DND-41 (cell line): ENCODE results near the gene SHISA6.

ENCODE experiments used
- ATAC-seq: fragments of 200-7000 bp; cut with Tn5 transposase; 3 replicates; pipeline ENCODE4 v1.9.1; 2021; ENCODE audit warnings: low read depth; ENCODE audit not compliant: insufficient read depth
- DNase-seq: peaks from one replicate; pipeline ENCODE4 v3.0.0-alpha.2; 2020
- H2AFZ ChIP-seq: 2 replicates; pipeline ENCODE4 v1.6.0; 2012; ENCODE audit warnings: low read depth, low read length
- H3K27ac ChIP-seq: 2 replicates; pipeline ENCODE4 v1.5.1; 2012; ENCODE audit warnings: low read length, inconsistent platforms
- H3K27me3 ChIP-seq: fragments of 200-600 bp; sonication (generic); 2 replicates; pipeline ENCODE4 v1.6.0; 2012; ENCODE audit warnings: low read length, mild to moderate bottlenecking, inconsistent platforms; ENCODE audit not compliant: insufficient read depth, poor library complexity
- H3K36me3 ChIP-seq: 2 replicates; pipeline ENCODE4 v1.5.1; 2012; ENCODE audit warnings: low read length, inconsistent platforms; ENCODE audit not compliant: insufficient read depth
- H3K4me1 ChIP-seq: 2 replicates; pipeline ENCODE4 v1.5.1; 2012; ENCODE audit warnings: mild to moderate bottlenecking, low read length; ENCODE audit not compliant: insufficient read depth
- H3K4me2 ChIP-seq: 2 replicates; pipeline ENCODE4 v1.6.0; 2012; ENCODE audit warnings: mild to moderate bottlenecking, moderate library complexity, low read length, inconsistent platforms; ENCODE audit not compliant: insufficient read depth
- H3K4me3 ChIP-seq, 2 experiments: fragments of 200-600 bp in 1 of 2; shearing (Covaris generic) in 1 of 2; 2 replicates each; pipeline ENCODE4 v1.5.1; 2012 to 2016; ENCODE audit warnings: inconsistent platforms in 2 of 2, low read length in 2 of 2, mild to moderate bottlenecking in 2 of 2, low read depth in 1 of 2, moderate library complexity in 1 of 2
- H3K79me2 ChIP-seq: 2 replicates; pipeline ENCODE4 v1.6.0; 2012; ENCODE audit warnings: low read length, inconsistent platforms; ENCODE audit not compliant: insufficient read depth
- H3K9ac ChIP-seq: 2 replicates; pipeline ENCODE4 v1.6.0; 2012; ENCODE audit warnings: low read depth, mild to moderate bottlenecking, inconsistent platforms, low read length, moderate library complexity
- H3K9me3 ChIP-seq: 2 replicates; pipeline ENCODE4 v1.5.1; 2012; ENCODE audit warnings: low read length, moderate library complexity, mild to moderate bottlenecking, inconsistent platforms; ENCODE audit not compliant: insufficient read depth, severe bottlenecking
- H4K20me1 ChIP-seq: 2 replicates; pipeline ENCODE4 v1.6.0; 2012; ENCODE audit warnings: low read length; ENCODE audit not compliant: insufficient read depth
- EZH2 ChIP-seq: IDR thresholded peaks from 3 replicates; pipeline ENCODE4 v1.6.1; 2012; ENCODE audit warnings: borderline replicate concordance, low read depth, mild to moderate bottlenecking, moderate library complexity, low read length, inconsistent platforms; ENCODE audit not compliant: severe bottlenecking
- TF ChIP-seq, protein P1 (sequence below): IDR thresholded peaks from 2 replicates; pipeline ENCODE4 v1.5.1; 2012; ENCODE audit warnings: borderline replicate concordance, low read length, moderate library complexity, mild to moderate bottlenecking; ENCODE audit not compliant: poor library complexity, severe bottlenecking; ENCODE audit errors: extremely low read depth

SHISA6 gene

DNA sequence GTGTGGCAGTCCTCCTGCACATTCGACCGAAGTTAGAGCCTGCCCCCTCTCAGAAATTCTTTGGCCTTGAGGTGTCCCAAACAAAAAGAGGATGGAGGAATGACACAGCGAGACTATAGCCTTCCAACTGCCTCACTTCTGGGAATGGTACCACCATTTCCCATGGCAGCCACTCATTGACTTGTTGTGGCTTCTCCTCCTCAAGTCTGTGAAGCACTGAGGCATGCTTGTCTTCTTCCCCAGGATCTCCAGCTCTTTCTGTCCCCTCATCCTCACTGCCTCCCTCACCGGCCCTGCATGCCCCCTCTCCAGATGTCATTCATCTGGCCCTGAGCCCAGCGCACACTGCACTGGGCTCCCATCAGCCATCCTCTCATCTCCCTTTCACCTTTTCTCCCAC lies 313.5 kb downstream of the SHISA6 start:
- no peaks in the 10 kb centered on the region for H3K79me2 ChIP-seq
- H3K9me3 ChIP-seq, result no peaks in the 10 kb centered on the region
- H3K36me3 ChIP-seq, result no peaks in the 10 kb centered on the region
- H3K4me1 ChIP-seq, result no peaks in the 10 kb centered on the region
- TF ChIP-seq, protein P1, sequence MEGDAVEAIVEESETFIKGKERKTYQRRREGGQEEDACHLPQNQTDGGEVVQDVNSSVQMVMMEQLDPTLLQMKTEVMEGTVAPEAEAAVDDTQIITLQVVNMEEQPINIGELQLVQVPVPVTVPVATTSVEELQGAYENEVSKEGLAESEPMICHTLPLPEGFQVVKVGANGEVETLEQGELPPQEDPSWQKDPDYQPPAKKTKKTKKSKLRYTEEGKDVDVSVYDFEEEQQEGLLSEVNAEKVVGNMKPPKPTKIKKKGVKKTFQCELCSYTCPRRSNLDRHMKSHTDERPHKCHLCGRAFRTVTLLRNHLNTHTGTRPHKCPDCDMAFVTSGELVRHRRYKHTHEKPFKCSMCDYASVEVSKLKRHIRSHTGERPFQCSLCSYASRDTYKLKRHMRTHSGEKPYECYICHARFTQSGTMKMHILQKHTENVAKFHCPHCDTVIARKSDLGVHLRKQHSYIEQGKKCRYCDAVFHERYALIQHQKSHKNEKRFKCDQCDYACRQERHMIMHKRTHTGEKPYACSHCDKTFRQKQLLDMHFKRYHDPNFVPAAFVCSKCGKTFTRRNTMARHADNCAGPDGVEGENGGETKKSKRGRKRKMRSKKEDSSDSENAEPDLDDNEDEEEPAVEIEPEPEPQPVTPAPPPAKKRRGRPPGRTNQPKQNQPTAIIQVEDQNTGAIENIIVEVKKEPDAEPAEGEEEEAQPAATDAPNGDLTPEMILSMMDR, result no peak
- TF ChIP-seq EZH2, result no peak
- no peak overlapping the region for H3K4me2 ChIP-seq
- DNase-seq, result no peak
- ATAC-seq, result no peak
- no peak overlapping the region for H3K9ac ChIP-seq
- H3K27me3 ChIP-seq, result no peaks in the 10 kb centered on the region
- H3K4me3 ChIP-seq, result no peak overlapping the region
- H2AFZ ChIP-seq, result no peak overlapping the region
- no peaks in the 10 kb centered on the region for H4K20me1 ChIP-seq
- H3K27ac ChIP-seq, result no peak overlapping the region

DNA sequence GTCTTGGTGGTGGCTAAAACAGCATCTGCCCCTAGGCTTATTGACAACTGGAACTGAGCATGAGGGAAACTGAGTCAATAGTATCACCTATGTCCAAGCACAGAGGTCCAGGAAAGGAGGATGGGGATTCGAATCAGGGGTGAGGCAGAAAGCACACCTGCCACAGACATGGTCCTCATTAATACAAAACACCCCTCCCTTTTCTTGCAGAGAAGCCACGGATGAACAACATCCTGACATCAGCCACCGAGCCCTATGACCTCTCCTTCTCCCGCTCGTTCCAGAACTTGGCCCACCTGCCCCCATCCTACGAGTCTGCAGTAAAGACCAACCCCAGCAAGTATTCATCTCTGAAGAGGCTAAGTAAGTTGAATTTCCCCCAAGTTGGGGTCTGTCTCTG lies 314.5 kb downstream of the SHISA6 start:
- Histone ChIP-seq H3K4me3 (no peak overlapping the region), H3K27ac (no peak overlapping the region), H3K4me1 (no peaks in the 10 kb centered on the region), H2AFZ (no peak overlapping the region), H3K9ac (no peak overlapping the region), H3K27me3 (no peaks in the 10 kb centered on the region), H3K9me3 (no peaks in the 10 kb centered on the region), H3K36me3 (no peaks in the 10 kb centered on the region), H3K79me2 (no peaks in the 10 kb centered on the region), H3K4me2 (no peak overlapping the region), H4K20me1 (no peaks in the 10 kb centered on the region)
- TF ChIP-seq EZH2, result no peak
- TF ChIP-seq, protein P1, result no peak
- DNase-seq (no peak), ATAC-seq (no peak)

DNA sequence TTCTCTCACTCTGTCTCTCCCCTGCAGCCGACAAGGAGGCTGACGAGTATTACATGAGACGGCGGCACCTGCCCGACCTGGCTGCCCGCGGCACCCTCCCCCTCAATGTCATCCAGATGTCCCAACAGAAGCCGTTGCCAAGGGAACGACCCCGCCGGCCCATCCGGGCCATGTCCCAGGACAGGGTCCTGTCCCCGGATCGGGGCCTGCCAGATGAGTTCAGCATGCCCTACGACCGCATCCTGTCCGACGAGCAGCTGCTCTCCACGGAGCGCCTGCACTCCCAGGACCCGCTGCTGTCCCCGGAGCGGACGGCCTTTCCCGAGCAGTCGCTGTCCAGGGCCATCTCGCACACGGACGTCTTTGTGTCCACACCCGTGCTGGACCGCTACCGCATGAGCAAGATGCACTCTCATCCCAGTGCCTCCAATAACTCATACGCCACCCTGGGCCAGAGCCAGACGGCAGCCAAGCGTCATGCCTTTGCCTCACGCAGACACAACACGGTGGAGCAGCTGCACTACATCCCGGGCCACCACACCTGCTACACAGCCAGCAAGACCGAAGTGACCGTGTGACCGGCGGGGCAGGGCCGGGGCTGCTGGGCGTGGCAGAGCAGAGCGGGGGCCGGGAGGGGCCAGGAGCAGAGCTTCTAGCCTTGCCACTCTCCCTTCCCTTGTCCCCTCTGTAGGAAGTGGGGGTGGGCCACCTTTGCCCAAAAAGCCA lies 316.9 kb downstream of the SHISA6 start:
- Histone ChIP-seq H3K27ac (no peak overlapping the region), H3K36me3 (no peaks in the 10 kb centered on the region), H4K20me1 (no peaks in the 10 kb centered on the region), H2AFZ (no peak overlapping the region), H3K9ac (no peak overlapping the region), H3K79me2 (no peaks in the 10 kb centered on the region), H3K4me2 (no peak overlapping the region), H3K4me1 (no peaks in the 10 kb centered on the region), H3K4me3 (no peak overlapping the region), H3K9me3 (no peaks in the 10 kb centered on the region), H3K27me3 (no peaks in the 10 kb centered on the region)
- TF ChIP-seq, protein P1, result no peak
- TF ChIP-seq EZH2, result no peak
- DNase-seq, result no peak
- no peak for ATAC-seq
